ENCODE measurements around the gene DDX54. TPM values are rescaled to one million over a fixed set of nuclear protein-coding genes. Genes with fewer than 3 reads are reported as not detected.

The DDX54 gene
- total RNA-seq, 4 donors from 2014 or later, result 42.4 to 67.0 (median 51.8) TPM

GRCh38 chr12:113174461-113175384, 10.6 kb downstream of the DDX54 start:
- no peak for TF ChIP-seq CTCF (IDR thresholded peaks at IDR 0.05)

GRCh38 chr12:113173081-113173698, 12.1 kb downstream of the DDX54 start:
- TF ChIP-seq CTCF (IDR thresholded peaks at IDR 0.05), result no peak
- ATAC-seq (ENCODE audit: low FRiP score), result no peak
- no peak for DNase-seq (ENCODE audit: low spot score)

More at GRCh38 chr12:113174461-113175384, 10.6 kb downstream of the DDX54 start:
- peak; percentile 77 for DNase-seq (ENCODE audit: low spot score)
- ATAC-seq (ENCODE audit: low FRiP score), result peak; percentile 58

- no peak for TF ChIP-seq CTCF (IDR thresholded peaks at IDR 0.05)
- DNase-seq (ENCODE audit: low spot score) (no peak), ATAC-seq (ENCODE audit: low FRiP score) (no peak)
Observed at GRCh38 chr12:113172185-113172584, 13.1 kb downstream of the DDX54 start.

- no peak for ATAC-seq (ENCODE audit: low FRiP score)
- DNase-seq (ENCODE audit: low spot score), result no peak
- TF ChIP-seq CTCF (IDR thresholded peaks at IDR 0.05), result no peak
Observed at GRCh38 chr12:113171543-113171942, 13.7 kb downstream of the DDX54 start.

GRCh38 chr12:113170926-113171325, 14.4 kb downstream of the DDX54 start:
- no peak for DNase-seq (ENCODE audit: low spot score)
- no peak for ATAC-seq (ENCODE audit: low FRiP score)
- no peak for TF ChIP-seq CTCF (IDR thresholded peaks at IDR 0.05)

- TF ChIP-seq CTCF (IDR thresholded peaks at IDR 0.05), result no peak
- ATAC-seq (ENCODE audit: low FRiP score), result no peak
Observed at GRCh38 chr12:113170457-113170856, 14.8 kb downstream of the DDX54 start.

More at GRCh38 chr12:113170457-113170856, 14.8 kb downstream of the DDX54 start:
- DNase-seq (ENCODE audit: low spot score), result no peak
